NCI-H187 (cell line): ENCODE measurements around the gene B3GNT7.
"Not testable (repeated sequence)": the region's sequence is repeated elsewhere in the genome, so short reads cannot be mapped to it uniquely, and the experiment has no call there.

Experiments used
- DNase-seq, 2 experiments: peaks; one replicate each; lab custom pipeline; 2025; lab: John Stamatoyannopoulos, UW

The B3GNT7 gene, protein sequence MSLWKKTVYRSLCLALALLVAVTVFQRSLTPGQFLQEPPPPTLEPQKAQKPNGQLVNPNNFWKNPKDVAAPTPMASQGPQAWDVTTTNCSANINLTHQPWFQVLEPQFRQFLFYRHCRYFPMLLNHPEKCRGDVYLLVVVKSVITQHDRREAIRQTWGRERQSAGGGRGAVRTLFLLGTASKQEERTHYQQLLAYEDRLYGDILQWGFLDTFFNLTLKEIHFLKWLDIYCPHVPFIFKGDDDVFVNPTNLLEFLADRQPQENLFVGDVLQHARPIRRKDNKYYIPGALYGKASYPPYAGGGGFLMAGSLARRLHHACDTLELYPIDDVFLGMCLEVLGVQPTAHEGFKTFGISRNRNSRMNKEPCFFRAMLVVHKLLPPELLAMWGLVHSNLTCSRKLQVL

DNA sequence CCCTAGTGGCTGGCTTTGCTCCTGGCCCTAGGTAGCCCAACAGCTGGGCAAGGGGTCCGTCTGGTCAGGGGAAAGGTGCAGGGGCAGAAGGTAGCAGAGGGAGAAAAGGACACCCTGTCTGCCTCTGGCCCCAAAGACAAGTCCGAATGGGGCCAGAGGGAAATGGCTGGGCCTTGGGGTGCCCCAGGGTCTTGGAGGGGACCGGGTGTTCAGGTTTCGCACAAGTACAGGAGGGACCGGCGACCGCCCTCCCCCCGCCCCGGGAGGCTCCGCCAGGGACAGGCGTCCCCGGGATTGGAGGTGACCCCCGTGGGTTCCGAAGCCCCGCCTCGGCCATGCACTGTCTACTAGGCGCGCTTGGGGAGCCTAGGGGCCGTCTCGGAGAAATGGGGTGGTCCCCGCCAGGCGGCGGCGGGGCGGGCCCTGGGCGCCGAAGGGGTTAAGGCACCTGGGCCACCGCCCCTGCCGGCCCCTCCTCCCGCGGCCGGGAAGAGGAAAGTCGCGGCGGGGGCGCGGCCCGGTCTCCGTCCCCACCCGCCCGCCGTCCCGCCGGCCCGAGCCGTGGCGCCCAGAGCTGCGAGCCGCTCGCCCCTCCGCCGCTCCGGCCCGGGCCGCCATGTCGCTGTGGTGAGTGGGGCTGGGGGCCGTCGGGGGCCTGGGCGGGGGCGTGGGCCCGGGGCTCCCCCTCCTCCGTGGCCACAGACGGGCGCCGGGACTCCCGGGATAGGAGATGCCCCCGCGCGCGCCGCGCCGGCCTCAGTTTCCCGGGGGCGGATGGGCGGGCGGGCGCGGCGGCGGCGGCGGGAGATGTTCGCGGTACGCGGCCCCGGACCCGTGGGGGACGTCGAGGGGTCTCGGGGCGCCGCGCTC lies at the start of gene B3GNT7:
Gene B3GNT7 (plus strand): TSS at position 523 of the 870 bp plus-strand sequence. CDS start 94 bp downstream, at position 617.
- no peak for DNase-seq

DNA sequence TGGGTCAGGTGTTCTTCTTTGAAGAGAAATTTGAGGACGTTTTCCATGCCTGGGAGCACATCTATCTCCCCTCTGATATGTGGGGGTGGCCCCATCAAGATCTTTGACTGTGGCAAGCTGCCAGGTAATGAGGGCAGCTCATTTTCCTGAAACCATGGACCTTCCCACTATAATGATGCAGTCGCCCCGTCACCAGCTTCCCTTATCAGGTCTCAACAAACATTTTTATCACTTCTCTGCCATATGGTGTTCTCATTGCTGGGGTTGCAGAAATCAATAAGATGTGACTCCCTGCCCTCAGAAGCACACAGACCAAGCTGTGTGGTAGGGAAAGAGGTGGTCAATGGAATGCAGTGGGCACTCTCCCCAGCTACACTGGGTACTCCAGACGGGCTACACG lies 48.4 kb upstream of the B3GNT7 start:
- no peak for DNase-seq

DNA sequence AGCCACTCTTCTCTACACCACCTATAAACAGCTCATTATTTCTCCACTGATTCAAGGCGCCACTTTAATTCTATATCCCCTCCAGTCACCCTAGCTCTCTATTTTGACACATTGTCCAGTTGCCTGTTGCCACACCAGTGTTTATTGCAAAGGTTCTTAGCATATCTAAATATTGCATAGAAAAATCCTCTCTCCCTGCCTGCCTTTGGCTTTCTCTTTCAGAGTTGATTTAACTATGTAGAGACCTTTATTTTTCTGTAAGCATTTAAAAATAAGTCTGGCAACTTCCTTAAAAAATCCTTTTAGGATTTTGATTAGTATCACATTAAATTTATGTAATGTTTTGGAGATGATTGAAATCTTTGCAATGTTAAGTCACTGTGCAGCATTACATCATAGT lies 47.9 kb upstream of the B3GNT7 start:
- DNase-seq: no peak

DNA sequence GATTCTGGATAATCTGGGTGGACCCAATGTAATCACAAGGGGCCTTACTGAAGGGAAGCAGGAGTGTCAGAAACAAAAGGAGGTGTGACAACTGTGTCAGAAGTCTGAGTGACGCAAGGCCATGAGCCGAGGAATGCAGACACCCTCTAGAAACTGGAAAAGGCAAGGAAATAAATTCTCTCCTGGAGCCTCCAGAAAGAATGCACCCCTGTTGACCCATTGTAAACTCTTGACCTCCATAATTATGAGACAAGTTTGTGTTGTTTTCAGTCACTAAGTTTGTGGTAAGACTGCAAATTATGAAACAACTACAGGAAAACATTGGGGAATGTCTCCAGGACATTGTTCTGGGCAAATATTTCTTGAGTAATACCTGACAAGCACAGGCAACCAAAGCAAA lies 47.3 kb upstream of the B3GNT7 start:
- DNase-seq: no peak

DNA sequence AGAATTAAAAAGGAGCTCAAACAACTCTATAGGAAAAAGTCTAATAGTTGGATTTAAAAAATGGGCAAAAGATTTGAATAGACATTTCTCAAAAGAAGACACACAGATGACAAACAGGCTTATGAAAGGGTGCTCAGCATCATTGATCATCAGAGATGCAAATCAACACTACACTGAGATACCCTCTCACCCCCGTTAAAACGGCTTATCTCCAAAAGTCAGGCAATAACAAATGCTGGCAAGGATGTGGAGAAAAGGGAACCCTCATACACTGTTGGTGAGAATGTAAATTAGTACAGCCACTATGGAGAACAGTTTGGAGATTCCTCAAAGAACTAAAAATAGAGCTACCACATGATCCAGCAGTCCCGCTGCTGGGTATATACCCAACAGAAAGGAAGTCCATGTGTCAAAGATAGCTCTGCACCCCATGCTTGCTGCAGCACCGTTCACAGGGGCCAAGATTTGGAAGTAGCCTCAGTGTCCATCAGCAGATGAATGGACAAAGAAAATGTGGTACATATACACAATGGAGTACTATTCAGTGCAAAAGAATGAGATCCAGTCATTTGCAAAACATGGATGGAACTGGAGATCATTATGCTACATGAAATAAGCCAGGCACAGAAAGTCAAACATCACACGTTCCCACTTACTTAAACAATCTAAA lies 46.7 kb upstream of the B3GNT7 start:
- DNase-seq: no peak

DNA sequence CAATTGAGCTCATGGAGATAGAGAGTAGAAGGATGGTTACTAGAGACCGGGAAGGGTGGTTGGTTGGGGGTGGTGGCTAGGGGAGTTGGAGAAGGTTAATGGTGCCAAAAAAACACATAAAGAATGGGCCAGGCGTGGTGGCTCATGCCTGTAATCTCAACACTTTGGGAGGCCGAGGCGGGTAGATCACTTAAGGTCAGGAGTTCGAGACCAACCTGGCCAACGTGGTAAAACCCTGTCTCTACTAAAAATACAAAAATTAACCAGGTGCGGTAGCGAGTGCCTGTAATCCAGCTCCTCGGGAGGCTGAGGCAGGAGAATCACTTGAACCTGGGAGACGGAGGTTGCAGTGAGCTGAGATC lies 46.2 kb upstream of the B3GNT7 start:
- not testable (repeated sequence) for DNase-seq

DNA sequence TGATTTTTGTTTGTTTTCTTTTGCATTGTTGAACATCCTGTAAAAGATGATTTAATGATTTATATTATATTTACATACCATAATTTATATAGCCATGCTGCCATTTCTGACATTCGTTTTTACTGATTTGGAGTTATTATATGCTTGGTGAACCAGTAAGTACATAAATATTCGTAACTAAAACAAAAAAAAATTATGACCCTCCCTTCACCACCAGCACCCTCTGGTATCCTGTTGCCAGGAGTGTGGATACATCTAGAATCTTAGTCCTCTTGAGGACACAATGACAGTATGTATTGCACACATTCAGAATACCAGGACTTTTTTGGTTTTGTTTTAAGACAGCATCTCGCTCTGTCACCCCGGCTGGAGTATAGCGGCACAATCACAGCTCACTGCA lies 43.9 kb upstream of the B3GNT7 start:
- DNase-seq: no peak

DNA sequence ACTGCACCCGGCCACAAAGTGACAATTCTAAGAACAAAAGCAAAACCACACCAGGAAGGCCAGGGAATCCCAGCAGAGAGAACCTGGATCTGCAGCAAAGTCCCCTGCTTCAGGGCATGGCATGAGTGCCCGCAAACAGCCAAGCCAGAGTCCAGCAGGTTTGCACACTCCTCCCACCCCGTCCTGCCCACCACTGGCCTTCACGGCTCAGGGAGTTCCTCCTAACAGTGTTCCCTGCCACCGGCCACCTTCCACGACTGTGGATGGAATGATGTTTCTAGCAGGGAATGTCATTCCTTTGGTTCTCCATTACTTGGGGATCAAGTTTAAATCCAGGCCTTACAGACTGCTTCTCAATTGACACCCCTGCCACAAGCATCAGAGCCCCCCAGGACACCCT lies 42.0 kb upstream of the B3GNT7 start:
- DNase-seq: no peak

DNA sequence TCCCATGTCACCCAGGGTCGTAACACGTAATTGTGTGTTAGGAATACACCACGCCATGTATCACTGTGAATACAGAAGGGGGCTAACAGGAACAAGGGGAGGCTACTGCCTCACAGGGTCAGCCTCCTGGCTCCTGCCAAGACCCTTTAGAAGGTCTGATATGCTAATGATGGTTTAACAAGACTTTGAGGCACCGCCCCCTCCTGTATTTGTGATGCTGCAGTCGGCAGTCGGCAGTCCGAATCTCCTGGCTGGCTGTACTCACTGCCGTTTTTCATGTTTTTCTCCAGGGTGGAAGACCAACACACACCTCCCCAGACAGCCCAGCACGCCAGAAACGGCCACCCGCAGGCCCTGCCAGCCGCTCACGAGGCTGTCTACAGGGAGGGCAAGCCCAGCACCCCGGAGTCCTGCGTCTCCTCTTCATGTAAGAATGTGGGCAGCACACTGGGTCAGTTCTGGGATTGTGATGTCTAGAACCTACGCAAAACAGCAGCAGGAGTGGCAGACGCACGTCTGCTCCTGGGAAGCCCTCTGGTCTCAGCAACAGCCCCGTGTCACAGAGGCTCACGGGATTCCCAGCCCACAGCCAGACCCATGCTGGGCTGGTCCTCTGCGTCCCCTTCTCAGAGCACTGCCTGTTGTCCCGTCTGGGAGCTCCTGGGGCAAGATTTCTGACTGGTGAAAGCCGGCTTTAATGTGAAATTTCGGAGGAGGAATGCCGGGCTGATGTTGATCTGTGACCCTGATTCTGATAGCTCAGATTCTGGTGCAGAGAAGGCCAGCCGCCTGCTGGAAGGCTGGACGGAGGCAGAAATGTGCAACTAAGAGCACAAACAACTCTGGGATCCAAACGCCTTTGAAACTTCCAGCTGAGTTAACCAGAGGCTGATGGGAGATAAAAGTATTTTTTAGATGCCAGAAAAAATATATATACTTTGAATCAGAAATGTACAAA lies 39.7 kb upstream of the B3GNT7 start:
- no peak for DNase-seq

DNA sequence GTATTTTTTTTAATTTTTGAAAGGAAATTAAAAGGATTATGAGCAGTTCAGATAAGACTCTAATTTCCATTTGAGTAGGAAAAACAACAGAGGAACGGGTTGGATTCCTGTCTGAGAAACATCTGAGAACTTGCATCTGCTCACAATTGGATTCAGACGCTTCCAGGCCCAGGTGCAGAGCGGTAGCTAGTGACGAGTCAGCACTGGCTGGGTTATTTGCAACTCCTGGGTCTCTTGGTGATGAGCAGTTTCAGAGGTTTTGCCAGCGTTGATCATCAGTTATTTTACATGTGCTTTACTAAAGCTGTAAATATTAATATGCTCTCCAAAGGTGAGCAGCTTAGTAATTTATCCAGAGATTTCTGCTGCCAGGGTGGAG lies 39.1 kb upstream of the B3GNT7 start:
- DNase-seq: no peak

DNA sequence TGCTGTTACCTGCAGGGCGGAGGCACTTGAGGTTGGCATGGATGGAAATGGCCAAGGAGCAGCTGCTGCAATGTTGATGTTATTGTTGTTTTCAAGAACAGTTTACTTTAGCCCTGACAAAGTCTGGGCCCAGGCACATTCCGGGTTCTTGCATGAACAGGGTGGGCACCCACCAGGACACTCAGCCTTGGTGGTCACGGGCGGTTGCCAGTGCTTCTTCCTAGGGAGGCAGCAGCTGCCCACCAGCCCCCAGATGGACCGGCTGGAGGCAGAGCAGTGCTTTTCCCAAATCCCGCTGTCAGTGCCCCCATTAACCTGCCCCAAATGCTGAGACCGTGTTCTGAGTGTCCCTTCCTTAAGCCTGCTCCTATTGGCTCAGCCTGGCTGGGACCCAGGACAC lies 38.5 kb upstream of the B3GNT7 start:
- DNase-seq: no peak

DNA sequence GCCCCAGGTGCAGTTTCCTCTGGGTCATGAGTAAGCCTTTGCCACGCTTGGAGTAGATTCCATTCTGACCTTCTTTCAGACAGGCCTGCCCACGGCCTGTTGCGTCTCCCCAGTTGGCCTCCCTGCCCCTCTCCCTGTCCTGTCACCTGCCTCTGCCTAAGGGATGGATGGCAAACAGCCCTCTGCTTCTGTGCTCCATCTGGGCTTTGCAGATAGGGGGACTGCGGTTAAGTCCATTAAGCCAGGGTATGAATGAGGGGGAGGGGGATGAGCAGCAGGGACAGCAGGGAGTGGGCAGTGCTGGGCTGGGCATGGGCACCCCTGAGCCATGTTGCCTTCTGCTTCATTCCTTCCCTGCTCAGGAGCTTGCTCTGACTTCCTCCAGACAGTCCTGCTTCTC lies 37.6 kb upstream of the B3GNT7 start:
- DNase-seq: no peak

DNA sequence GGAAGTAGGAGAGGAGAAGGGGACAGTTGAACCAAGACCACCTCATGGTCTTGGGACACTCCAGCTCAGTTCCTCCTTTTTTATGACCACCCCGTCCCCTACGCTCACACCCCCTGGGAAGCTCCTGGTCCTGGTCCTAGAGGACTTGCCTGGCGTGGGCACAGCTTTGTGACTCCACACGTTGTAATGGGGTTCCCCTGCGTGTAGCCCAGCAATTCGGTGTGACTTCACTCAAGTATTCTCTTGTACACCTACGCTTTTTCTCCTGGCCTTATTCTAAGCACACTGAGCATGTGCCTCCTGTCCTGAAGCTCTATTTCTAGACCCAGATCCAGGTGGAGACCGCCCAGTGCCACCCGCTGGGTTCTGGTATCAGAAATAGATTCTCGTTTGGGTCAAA lies 36.1 kb upstream of the B3GNT7 start:
- DNase-seq: no peak

DNA sequence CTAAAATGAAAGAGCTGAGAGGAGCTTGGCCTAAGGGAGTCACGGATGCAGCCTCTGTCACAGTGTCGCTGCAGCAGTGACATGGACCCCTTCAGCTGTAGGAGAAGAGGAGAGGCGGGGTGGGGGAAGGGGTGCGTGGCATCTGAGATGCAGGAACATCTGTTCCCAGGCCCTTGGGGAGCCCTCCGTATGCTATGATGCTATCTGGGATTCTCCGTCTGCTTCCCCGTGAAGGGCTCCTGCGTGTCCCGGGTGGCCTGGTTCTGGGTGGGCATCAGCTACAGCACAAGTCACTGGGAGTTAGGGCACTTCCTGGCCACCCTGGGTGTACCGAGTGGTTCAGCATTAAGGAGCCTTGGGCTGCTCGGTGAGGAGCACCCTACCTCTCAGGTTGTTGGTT lies 35.6 kb upstream of the B3GNT7 start:
- no peak for DNase-seq

DNA sequence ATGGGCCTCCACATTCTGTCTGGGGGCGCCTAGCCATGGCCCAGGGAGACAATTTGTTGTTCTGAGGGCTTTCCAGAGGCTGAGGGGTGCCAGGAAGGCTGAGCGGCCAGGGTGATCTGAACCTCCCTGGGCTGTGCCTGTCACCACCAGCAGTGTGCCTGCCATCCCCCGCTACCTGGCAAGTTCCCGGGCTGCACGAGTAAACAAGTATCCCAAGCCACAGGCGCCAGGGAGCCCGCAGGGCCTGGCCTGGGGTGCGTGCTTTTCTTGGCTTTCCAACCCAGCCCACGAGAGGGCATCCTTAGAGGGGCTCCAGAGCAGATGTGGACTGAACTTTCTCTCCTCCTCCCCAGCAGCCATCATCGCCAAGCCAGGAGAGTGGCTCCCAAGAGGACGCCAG lies 35.1 kb upstream of the B3GNT7 start:
- no peak for DNase-seq

DNA sequence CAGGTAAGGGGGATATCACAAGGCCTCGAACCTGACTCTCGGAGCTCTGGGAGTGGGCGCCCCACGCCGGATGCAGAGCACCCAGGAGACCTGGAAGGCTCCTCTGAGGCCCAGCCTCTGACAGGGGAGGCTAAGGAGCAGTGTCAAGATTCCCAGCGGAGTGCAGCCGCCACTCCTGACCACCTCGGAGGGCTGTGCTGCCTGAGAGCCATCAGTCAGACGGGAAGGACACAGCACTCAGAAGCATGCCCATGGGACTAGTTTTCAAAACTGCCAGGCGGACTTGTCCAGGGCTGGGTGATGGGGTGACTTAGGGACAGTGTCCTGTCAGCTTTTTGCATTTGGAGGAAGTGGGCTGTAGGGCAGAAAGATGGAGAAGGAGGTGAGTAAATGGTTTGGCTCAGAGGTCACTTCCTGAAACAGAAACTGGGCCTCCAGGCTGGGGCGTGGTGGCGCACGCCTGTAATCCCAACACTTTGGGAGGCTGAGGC lies 34.6 kb upstream of the B3GNT7 start:
- no peak for DNase-seq

DNA sequence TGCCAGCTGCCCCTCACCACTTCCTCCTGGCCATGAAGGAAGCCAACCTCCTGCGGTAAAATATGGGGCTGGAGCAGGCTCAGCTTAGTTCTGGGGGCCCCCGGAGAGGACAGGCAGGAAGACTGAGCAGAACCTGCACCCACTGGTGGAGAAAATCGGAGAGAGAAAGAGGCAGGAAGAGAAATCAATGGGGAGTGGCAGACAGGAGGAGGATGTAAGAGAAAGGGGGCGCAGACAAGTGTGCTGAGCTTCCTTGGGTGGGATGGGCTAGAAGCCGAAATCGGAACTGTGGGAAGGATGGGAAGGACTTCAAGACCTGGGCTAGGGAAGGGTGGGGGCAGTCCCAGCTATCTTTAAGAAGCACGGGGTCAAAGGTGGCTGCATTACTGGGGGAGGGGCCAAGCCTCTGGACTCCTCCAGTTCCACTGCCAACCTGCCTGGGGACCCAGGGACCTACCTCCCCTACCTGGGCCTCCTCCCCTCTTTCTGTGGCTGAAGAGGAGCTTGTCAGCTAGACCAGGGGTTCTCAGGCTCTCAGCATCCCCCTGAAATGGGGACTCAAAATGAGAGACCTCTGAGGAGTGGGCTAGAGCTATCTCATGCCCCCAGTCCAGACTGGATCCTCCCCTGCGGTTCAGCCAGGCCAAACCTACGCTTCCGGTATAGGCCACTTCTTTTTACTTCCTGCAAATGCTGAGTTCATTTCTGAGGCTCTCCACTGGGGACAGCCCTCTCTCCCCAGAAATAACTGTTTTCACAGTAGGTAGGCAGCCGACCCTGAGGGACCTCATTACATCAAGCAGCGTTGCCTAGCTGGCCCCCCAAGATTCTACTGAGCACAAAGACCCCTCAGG lies 33.6 kb upstream of the B3GNT7 start:
- DNase-seq: no peak

DNA sequence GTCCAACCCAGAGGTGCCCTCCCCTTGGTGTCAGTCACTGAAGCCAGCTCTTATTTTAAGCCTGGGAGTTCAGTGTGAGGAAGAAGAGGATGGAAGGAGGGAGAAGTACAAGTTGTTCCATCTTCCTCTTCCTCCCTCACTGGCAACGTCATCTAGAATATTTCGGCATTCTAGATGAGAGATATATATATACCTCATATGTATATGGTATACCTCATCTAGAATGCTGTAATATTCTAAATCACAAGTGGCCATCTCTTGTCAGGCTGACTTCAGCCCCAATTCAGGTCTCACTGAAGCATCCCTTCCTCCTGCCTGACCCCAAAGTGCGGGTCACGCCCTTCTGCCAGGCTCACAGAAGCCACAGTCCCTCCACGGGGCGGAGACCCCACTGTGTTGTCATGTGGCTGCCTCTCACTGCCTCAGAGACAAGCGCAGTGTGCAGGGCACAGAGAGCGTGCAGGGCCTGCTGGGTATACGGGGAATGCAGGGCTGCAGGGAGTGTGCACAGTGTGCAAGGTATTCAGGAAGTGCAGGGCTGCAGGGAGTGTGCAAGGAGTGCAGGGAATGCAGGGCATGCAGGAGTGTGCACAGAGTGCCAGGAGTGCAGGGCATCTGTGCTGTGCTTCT lies 32.8 kb upstream of the B3GNT7 start:
- no peak for DNase-seq

DNA sequence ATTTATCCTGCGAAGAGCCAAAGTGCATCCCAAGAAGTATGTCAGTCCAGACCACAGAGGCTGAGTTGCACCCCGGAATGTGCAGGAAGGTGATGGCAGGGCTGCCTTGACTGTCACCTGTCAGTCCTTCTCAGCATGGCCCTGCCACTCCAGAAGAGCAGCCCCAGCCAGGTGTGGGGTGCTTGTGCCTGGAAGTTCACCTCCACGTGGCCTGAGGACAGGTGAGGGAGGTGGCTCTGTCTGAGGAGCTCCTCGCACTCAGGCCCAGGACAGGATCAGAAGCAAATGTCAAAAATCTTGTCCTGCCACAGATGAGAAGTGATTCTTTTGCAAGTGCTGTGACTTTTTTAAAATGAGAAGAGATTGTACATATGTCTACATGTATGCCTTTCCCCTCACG lies 31.4 kb upstream of the B3GNT7 start:
- DNase-seq: no peak
